Measurements from ENCODE around the gene FBN1.

DNA sequence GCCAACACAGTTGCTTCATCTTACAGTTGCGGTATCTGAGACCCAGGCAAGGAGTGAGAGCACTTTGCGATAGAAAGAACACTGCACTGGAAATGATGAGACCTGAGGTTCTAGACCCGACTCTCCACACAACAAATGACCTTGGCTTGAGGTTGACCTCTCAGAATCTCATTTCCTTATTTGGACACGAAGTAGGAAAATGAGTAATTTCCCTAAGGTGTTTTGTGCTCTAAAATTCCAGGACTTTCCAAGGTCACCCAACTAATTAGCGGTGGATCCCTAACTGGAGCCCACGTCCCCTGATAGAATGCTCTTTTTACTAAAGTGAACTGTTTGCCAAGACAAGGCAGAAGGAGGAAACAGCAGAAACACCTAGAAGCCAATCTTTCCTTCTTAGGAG is 26.7 kb upstream of the FBN1 start:
- TF ChIP-seq EZH2 (IDR thresholded peaks at IDR 0.05) (no peak), EZH2phosphoT487 (IDR thresholded peaks at IDR 0.05) (no peak)
- TF ChIP-seq, protein P1, sequence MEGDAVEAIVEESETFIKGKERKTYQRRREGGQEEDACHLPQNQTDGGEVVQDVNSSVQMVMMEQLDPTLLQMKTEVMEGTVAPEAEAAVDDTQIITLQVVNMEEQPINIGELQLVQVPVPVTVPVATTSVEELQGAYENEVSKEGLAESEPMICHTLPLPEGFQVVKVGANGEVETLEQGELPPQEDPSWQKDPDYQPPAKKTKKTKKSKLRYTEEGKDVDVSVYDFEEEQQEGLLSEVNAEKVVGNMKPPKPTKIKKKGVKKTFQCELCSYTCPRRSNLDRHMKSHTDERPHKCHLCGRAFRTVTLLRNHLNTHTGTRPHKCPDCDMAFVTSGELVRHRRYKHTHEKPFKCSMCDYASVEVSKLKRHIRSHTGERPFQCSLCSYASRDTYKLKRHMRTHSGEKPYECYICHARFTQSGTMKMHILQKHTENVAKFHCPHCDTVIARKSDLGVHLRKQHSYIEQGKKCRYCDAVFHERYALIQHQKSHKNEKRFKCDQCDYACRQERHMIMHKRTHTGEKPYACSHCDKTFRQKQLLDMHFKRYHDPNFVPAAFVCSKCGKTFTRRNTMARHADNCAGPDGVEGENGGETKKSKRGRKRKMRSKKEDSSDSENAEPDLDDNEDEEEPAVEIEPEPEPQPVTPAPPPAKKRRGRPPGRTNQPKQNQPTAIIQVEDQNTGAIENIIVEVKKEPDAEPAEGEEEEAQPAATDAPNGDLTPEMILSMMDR (IDR thresholded peaks at IDR 0.05), result no peak

Data from neural progenitor cell (in vitro differentiated cells).